ENCODE measurements around the gene CNTN6. TPM values are rescaled to one million over a fixed set of nuclear protein-coding genes. Genes with fewer than 3 reads are reported as not detected.

Gene CNTN6
- total RNA-seq, 1 donor: not detected

DNA sequence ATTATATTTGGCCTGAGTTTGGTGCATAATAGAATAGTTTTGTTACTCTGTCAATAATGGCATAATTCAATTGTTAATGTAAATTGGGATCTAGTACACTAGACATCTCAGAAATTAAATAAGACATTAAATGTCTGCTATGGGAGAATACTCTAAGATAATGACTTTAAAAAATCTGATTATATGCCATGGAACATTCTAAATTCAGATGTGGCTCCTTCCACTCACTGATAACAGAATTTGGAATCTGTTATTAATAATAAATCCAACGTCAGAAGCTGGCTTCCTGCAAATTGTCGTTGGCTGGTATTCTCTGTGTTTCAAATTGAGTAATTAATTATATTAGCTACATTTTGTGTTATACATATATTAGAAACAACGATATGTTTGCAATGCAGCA lies 258.1 kb downstream of the CNTN6 start:
- no peaks in the 10 kb centered on the region for H3K79me2 ChIP-seq (ENCODE audit: insufficient read depth, low read length)
- H4K20me1 ChIP-seq (ENCODE audit: insufficient read depth, low read length): no peaks in the 10 kb centered on the region
- H3K9me3 ChIP-seq (ENCODE audit: low read depth, low read length): no peaks in the 10 kb centered on the region
- no peak overlapping the region for H2AFZ ChIP-seq (ENCODE audit: low read length)
- H3K27me3 ChIP-seq (ENCODE audit: insufficient read depth, low read length): no peaks in the 10 kb centered on the region
- no peaks in the 10 kb centered on the region for H3K36me3 ChIP-seq (ENCODE audit: insufficient read depth, low read length)
- no peak overlapping the region for H3K4me2 ChIP-seq (ENCODE audit: insufficient read depth, low read length)
- no peaks in the 10 kb centered on the region for H3K4me1 ChIP-seq (ENCODE audit: insufficient read depth, low read length)
- H3K4me3 ChIP-seq (ENCODE audit: insufficient read depth, low read length): no peak overlapping the region
- no peak overlapping the region for H3K27ac ChIP-seq (ENCODE audit: low read depth, low read length)
- TF ChIP-seq, protein P1, sequence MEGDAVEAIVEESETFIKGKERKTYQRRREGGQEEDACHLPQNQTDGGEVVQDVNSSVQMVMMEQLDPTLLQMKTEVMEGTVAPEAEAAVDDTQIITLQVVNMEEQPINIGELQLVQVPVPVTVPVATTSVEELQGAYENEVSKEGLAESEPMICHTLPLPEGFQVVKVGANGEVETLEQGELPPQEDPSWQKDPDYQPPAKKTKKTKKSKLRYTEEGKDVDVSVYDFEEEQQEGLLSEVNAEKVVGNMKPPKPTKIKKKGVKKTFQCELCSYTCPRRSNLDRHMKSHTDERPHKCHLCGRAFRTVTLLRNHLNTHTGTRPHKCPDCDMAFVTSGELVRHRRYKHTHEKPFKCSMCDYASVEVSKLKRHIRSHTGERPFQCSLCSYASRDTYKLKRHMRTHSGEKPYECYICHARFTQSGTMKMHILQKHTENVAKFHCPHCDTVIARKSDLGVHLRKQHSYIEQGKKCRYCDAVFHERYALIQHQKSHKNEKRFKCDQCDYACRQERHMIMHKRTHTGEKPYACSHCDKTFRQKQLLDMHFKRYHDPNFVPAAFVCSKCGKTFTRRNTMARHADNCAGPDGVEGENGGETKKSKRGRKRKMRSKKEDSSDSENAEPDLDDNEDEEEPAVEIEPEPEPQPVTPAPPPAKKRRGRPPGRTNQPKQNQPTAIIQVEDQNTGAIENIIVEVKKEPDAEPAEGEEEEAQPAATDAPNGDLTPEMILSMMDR (IDR thresholded peaks at IDR 0.05; ENCODE audit: extremely low read depth, low read depth, low read length): no peak
- no peak for DNase-seq (ENCODE audit: insufficient read length, low spot score, missing footprints)

DNA sequence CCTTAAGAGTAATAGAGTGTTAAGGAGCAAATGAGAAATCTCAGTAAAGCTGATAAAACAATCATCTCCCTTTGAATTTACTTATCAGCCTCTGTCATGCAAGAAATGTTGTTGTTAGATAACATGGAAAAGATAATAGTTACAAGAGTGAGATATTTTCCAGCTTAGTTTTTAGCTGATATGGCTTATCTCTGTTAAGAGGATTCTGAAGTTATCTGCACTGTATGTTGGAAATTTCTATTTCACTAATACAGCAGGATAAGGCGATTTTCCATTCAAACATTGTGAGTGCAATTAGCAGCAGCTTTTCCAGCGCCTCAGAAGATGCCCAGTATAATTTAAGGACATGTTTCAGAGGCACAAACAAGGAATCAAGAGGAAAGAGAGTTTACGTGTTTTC lies 262.9 kb downstream of the CNTN6 start:
- no peaks in the 10 kb centered on the region for H3K27me3 ChIP-seq (ENCODE audit: insufficient read depth, low read length)
- no peak overlapping the region for H3K4me2 ChIP-seq (ENCODE audit: insufficient read depth, low read length)
- TF ChIP-seq, protein P1 (IDR thresholded peaks at IDR 0.05; ENCODE audit: extremely low read depth, low read depth, low read length): no peak
- H3K4me3 ChIP-seq (ENCODE audit: insufficient read depth, low read length): no peak overlapping the region
- DNase-seq (ENCODE audit: insufficient read length, low spot score, missing footprints): no peak
- H4K20me1 ChIP-seq (ENCODE audit: insufficient read depth, low read length): no peaks in the 10 kb centered on the region
- H3K36me3 ChIP-seq (ENCODE audit: insufficient read depth, low read length): no peaks in the 10 kb centered on the region
- no peaks in the 10 kb centered on the region for H3K9me3 ChIP-seq (ENCODE audit: low read depth, low read length)
- no peaks in the 10 kb centered on the region for H3K4me1 ChIP-seq (ENCODE audit: insufficient read depth, low read length)
- no peak overlapping the region for H3K27ac ChIP-seq (ENCODE audit: low read depth, low read length)
- H3K79me2 ChIP-seq (ENCODE audit: insufficient read depth, low read length): no peaks in the 10 kb centered on the region
- no peak overlapping the region for H2AFZ ChIP-seq (ENCODE audit: low read length)

DNA sequence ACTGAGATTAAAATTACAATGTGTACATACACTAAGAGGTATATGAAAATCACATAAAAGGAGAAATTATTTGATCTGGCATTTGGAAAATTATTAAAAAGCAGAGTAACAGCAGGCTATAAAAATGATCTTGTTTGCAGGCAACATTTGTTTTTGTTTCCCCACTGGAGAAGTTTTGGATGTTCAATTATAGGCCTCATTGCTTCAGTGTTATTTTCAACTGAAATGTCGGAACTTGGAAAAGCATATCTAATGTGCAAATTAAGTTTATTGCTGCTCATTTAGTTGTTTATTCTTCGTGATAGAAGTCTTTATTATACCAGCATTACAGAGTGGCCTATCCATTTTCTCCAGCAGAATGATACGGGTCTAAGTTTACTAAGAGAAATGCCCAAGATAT lies 263.3 kb downstream of the CNTN6 start:
- no peaks in the 10 kb centered on the region for H3K27me3 ChIP-seq (ENCODE audit: insufficient read depth, low read length)
- DNase-seq (ENCODE audit: insufficient read length, low spot score, missing footprints): no peak
- H4K20me1 ChIP-seq (ENCODE audit: insufficient read depth, low read length): no peaks in the 10 kb centered on the region
- H3K36me3 ChIP-seq (ENCODE audit: insufficient read depth, low read length): no peaks in the 10 kb centered on the region
- no peak overlapping the region for H3K27ac ChIP-seq (ENCODE audit: low read depth, low read length)
- no peaks in the 10 kb centered on the region for H3K4me1 ChIP-seq (ENCODE audit: insufficient read depth, low read length)
- H3K4me3 ChIP-seq (ENCODE audit: insufficient read depth, low read length): no peak overlapping the region
- TF ChIP-seq, protein P1 (IDR thresholded peaks at IDR 0.05; ENCODE audit: extremely low read depth, low read depth, low read length): no peak
- H3K4me2 ChIP-seq (ENCODE audit: insufficient read depth, low read length): no peak overlapping the region
- H3K9me3 ChIP-seq (ENCODE audit: low read depth, low read length): no peaks in the 10 kb centered on the region
- H2AFZ ChIP-seq (ENCODE audit: low read length): no peak overlapping the region
- H3K79me2 ChIP-seq (ENCODE audit: insufficient read depth, low read length): no peaks in the 10 kb centered on the region

DNA sequence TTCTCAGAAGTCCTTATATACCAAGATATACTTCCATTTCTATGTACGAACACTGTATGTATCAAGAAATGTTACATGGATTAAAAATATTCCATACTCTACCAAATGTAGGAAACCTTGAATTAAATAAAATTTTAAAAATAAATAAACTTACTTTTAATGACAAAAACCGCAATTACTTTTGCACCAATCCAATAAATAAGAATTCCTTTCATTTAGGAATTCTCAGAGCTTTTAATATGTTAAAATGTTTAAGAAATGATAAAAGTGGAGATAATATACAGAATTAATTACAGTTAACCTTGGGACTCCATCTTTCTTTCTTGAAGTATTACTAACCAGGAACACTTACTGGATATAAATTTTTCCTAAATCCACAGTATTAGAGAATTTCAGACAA lies 272.7 kb downstream of the CNTN6 start:
- Histone ChIP-seq H3K4me1 (ENCODE audit: insufficient read depth, low read length) (no peaks in the 10 kb centered on the region), H3K9me3 (ENCODE audit: low read depth, low read length) (no peaks in the 10 kb centered on the region), H3K27me3 (ENCODE audit: insufficient read depth, low read length) (no peaks in the 10 kb centered on the region), H3K4me2 (ENCODE audit: insufficient read depth, low read length) (no peak overlapping the region), H3K4me3 (ENCODE audit: insufficient read depth, low read length) (no peak overlapping the region), H4K20me1 (ENCODE audit: insufficient read depth, low read length) (no peaks in the 10 kb centered on the region), H2AFZ (ENCODE audit: low read length) (no peak overlapping the region), H3K36me3 (ENCODE audit: insufficient read depth, low read length) (no peaks in the 10 kb centered on the region), H3K27ac (ENCODE audit: low read depth, low read length) (no peak overlapping the region), H3K79me2 (ENCODE audit: insufficient read depth, low read length) (no peaks in the 10 kb centered on the region)
- no peak for DNase-seq (ENCODE audit: insufficient read length, low spot score, missing footprints)
- TF ChIP-seq, protein P1 (IDR thresholded peaks at IDR 0.05; ENCODE audit: extremely low read depth, low read depth, low read length): no peak

Data from osteoblast (primary cell).